GM21447 (cell line): ENCODE data around the gene APOBEC4.
A peak's percentile ranks its signal among the peaks of the same experiment; 100 is the strongest.
"Not testable (repeated sequence)": the region's sequence is repeated elsewhere in the genome, so short reads cannot be mapped to it uniquely, and the experiment has no call there.

ENCODE experiments used
- ATAC-seq: cut with Tn5 transposase; IDR thresholded peaks from one replicate; pipeline ENCODE4 v1.9.1; 2021; ENCODE audit not compliant: unreplicated experiment

Gene APOBEC4

GRCh38 chr1:183635099-183635605, 18.0 kb downstream of the APOBEC4 start:
- ATAC-seq = peak; percentile 4

- no peak for ATAC-seq
Observed at GRCh38 chr1:183634429-183635065, 18.6 kb downstream of the APOBEC4 start.

GRCh38 chr1:183633676-183634343, 19.3 kb downstream of the APOBEC4 start:
- ATAC-seq = peak; percentile 43

- ATAC-seq = no peak
Observed at GRCh38 chr1:183632964-183633363, 20.2 kb downstream of the APOBEC4 start.

- no peak for ATAC-seq
Observed at GRCh38 chr1:183632114-183632513, 21.0 kb downstream of the APOBEC4 start.

GRCh38 chr1:183630748-183631147, 22.4 kb downstream of the APOBEC4 start:
- ATAC-seq = no peak

GRCh38 chr1:183628537-183628936, 24.6 kb downstream of the APOBEC4 start:
- ATAC-seq = no peak

- not testable (repeated sequence) for ATAC-seq
Observed at GRCh38 chr1:183626236-183626635, 26.9 kb downstream of the APOBEC4 start.

- ATAC-seq = peak; percentile 90
Observed at GRCh38 chr1:183622884-183623785, 30.0 kb downstream of the APOBEC4 start.

GRCh38 chr1:183622013-183622412, 31.1 kb downstream of the APOBEC4 start:
- no peak for ATAC-seq

GRCh38 chr1:183620311-183620710, 32.8 kb downstream of the APOBEC4 start:
- no peak for ATAC-seq

- ATAC-seq = no peak
Observed at GRCh38 chr1:183619781-183620180, 33.3 kb downstream of the APOBEC4 start.

- not testable (repeated sequence) for ATAC-seq
Observed at GRCh38 chr1:183618202-183618601, 34.9 kb downstream of the APOBEC4 start.

- not testable (repeated sequence) for ATAC-seq
Observed at GRCh38 chr1:183612975-183613374, 40.1 kb downstream of the APOBEC4 start.

GRCh38 chr1:183612407-183612806, 40.7 kb downstream of the APOBEC4 start:
- no peak for ATAC-seq

- no peak for ATAC-seq
Observed at GRCh38 chr1:183611021-183611420, 42.1 kb downstream of the APOBEC4 start.

GRCh38 chr1:183609759-183610452, 43.2 kb downstream of the APOBEC4 start:
- no peak for ATAC-seq

GRCh38 chr1:183609313-183609712, 43.8 kb downstream of the APOBEC4 start:
- peak; percentile 39 for ATAC-seq

- peak; percentile 48 for ATAC-seq
Observed at GRCh38 chr1:183607322-183607980, 45.7 kb downstream of the APOBEC4 start.

GRCh38 chr1:183605904-183606303, 47.2 kb downstream of the APOBEC4 start:
- no peak for ATAC-seq
